Stomach (tissue), 9 donors: Measurements from ENCODE around the gene RPL41. TPM values are rescaled to one million over a fixed set of nuclear protein-coding genes. Genes with fewer than 3 reads are reported as not detected.

Source experiments
- DNase-seq, 2 donors: peaks; one replicate each; pipeline versions ENCODE4 v3.0.0 to v3.0.0-alpha.2; 2013 to 2019
- H3K27ac ChIP-seq, 5 donors: fragments of 200-600 bp in 4 of 5; sonication (generic) in 4 of 5; one replicate each; pipeline ENCODE4 v1.5.1; 2013 to 2019; ENCODE audit warnings: mild to moderate bottlenecking in 1 of 5, moderate library complexity in 1 of 5
- H3K27me3 ChIP-seq, 3 donors: fragments of 200-600 bp; sonication (generic); one replicate each; pipeline ENCODE4 v1.5.1; 2017 to 2019; ENCODE audit warnings: mixed run types in 1 of 3
- H3K36me3 ChIP-seq, 4 donors: fragments of 200-600 bp; sonication (generic); 1 replicate in 3 of 4; 2 replicates in 1 of 4; pipeline ENCODE4 v1.5.1; 2016 to 2019
- H3K4me1 ChIP-seq, 4 donors: fragments of 200-600 bp; sonication (generic); one replicate each; pipeline ENCODE4 v1.5.1; 2016 to 2019
- H3K4me3 ChIP-seq, 4 donors: fragments of 200-600 bp; sonication (generic) in 3 of 4; one replicate each; pipeline ENCODE4 v1.5.1; 2016 to 2019; ENCODE audit warnings: mild to moderate bottlenecking in 1 of 4
- H3K9me3 ChIP-seq, 4 donors: fragments of 200-600 bp; sonication (generic); one replicate each; pipeline ENCODE4 v1.5.1; 2016 to 2019
- CTCF ChIP-seq, 7 experiments: fragments of 450-650 bp in 4 of 7; fragments of 200-600 bp in 3 of 7; sonication (generic) in 3 of 7; IDR thresholded peaks; one replicate each; pipeline ENCODE4 v1.5.1; 2016 to 2019; ENCODE audit warnings: antibody characterized with exemption in 7 of 7, control low read depth in 2 of 7, mild to moderate bottlenecking in 1 of 7
- EP300 ChIP-seq: sonication (generic); formaldehyde crosslinking; IDR thresholded peaks from one replicate; pipeline ENCODE4 v1.6.1; 2017; ENCODE audit warnings: antibody characterized with exemption
- POLR2A ChIP-seq, 4 donors: fragments of 450-650 bp; IDR thresholded peaks; one replicate each; pipeline ENCODE4 v1.6.1; 2016; ENCODE audit warnings: antibody characterized with exemption in 4 of 4, control low read depth in 2 of 4, mild to moderate bottlenecking in 1 of 4, moderate library complexity in 1 of 4
- POLR2AphosphoS5 ChIP-seq, 3 donors: sonication (generic); formaldehyde crosslinking; IDR thresholded peaks; one replicate each; pipeline ENCODE4 v1.6.1; 2016; ENCODE audit warnings: antibody characterized with exemption in 3 of 3
- WGBS, 5 donors: extraction: QIAGEN DNeasy Blood & Tissue Kit in 3 of 5; methylation state at CpG; one replicate each; pipeline versions ENCODE4 v1.1.5 to v1.1.7; 2013 to 2018; 5-methylcytosine and 5-hydroxymethylcytosine counted together
- intact Hi-C: fragments of 100-400 bp; cut with DNase I; formaldehyde crosslinking; loops from one replicate; pipeline ENCODE4 v1.15.1; 2023; ENCODE audit warnings: low total_unique reads
- polyA plus RNA-seq, 3 donors: library from polyadenylated mRNA; stranded (reverse); fragments of 200-250 nt; gene quantifications; one replicate each; pipeline ENCODE4 v1.2.3, GENCODE V29; 2013
- total RNA-seq, 5 donors: library from RNA; depleted of rRNA; stranded (reverse); fragments of >200 nt; gene quantifications; one replicate each; pipeline versions ENCODE4 v1.1.0 to v1.2.3, GENCODE V29; 2014 to 2016
- donor health status: healthy with polysubstance abuse.
- donor health status: Bipolar disorder and iron deficiency.
- donor health status: healthy.

RPL41 gene
- total and polyA plus RNA-seq, 8 donors: 1,483 to 8,449 (median 3,157) TPM

GRCh38 chr12:56163533-56164344 lies 47.3 kb downstream of the RPL41 start:
- H3K36me3 ChIP-seq: peaks cover 87 to 95% (median 93%) of the 10 kb centered on the region in 4 donors

GRCh38 chr12:56164345-56164729 lies 47.9 kb downstream of the RPL41 start:
- Histone ChIP-seq H3K4me1 (peaks cover 28 to 52% (median 39%) of the 10 kb centered on the region in 4 donors), H3K27ac (peak overlapping the region in 1 of 5 donors; percentile 95), H3K9me3 (no peaks in the 10 kb centered on the region), H3K4me3 (no peak overlapping the region), H3K36me3 (peaks cover 91 to 100% (median 99%) of the 10 kb centered on the region in 4 donors), H3K27me3 (no peaks in the 10 kb centered on the region)
- no peak for DNase-seq
- 83 to 93% (median 88%) methylated on average over 17 of the region's 17 CpGs for WGBS, 5 donors
- no peak for TF ChIP-seq EP300
- TF ChIP-seq CTCF (IDR thresholded peaks at IDR 0.05): no peak
- TF ChIP-seq POLR2AphosphoS5 (IDR thresholded peaks at IDR 0.05): no peak
- TF ChIP-seq POLR2A (IDR thresholded peaks at IDR 0.05): no peak
- intact Hi-C loops: loop anchor here (5.0 kb wide), 1 partner anchor 42 kb away; no protein-coding TSS in a partner anchor

More at GRCh38 chr12:56163533-56164344, 47.3 kb downstream of the RPL41 start:
- peaks cover 31 to 54% (median 40%) of the 10 kb centered on the region in 4 donors for H3K4me1 ChIP-seq
- no peak for DNase-seq
- no peaks in the 10 kb centered on the region for H3K27me3 ChIP-seq
- H3K4me3 ChIP-seq: no peak overlapping the region
- no peaks in the 10 kb centered on the region for H3K9me3 ChIP-seq
- peak overlapping the region in 4 of 5 donors; percentile 49 to 99 (median 95) for H3K27ac ChIP-seq
- 55 to 76% (median 69%) methylated on average over 11 of the region's 11 CpGs for WGBS, 5 donors
- intact Hi-C loops: loop anchor here (5.0 kb wide), 1 partner anchor 41 kb away; no protein-coding TSS in a partner anchor
- TF ChIP-seq EP300 (no peak), POLR2AphosphoS5 (IDR thresholded peaks at IDR 0.05) (no peak), POLR2A (IDR thresholded peaks at IDR 0.05) (no peak), CTCF (IDR thresholded peaks at IDR 0.05) (no peak)

- no peak for DNase-seq
- WGBS, 5 donors: 56 to 74% (median 69%) methylated on average over 3 to 4 of the region's 4 CpGs
- H3K4me1 ChIP-seq: peaks cover 18 to 42% (median 29%) of the 10 kb centered on the region in 4 donors
- H3K9me3 ChIP-seq: no peaks in the 10 kb centered on the region
- no peak for TF ChIP-seq CTCF (IDR thresholded peaks at IDR 0.05)
- no peak for TF ChIP-seq POLR2A (IDR thresholded peaks at IDR 0.05)
- no peak for TF ChIP-seq POLR2AphosphoS5 (IDR thresholded peaks at IDR 0.05)
- H3K27ac ChIP-seq: peak overlapping the region in 1 of 5 donors; percentile 46
- intact Hi-C loops: no loop called here
- H3K36me3 ChIP-seq: peaks cover 92 to 100% (median 100%) of the 10 kb centered on the region in 4 donors
- H3K4me3 ChIP-seq: no peak overlapping the region
- no peaks in the 10 kb centered on the region for H3K27me3 ChIP-seq
Measured at GRCh38 chr12:56165369-56165768, 48.9 kb downstream of the RPL41 start.

Other genes with a start within 250 kb of the RPL41 start
- gene PYM1, start 188.7 kb upstream of the RPL41 start, total RNA-seq: 10 to 100 TPM in 2 of 5 donors, 1 to 10 TPM in 3; 1.2 to 59.4 (median 9.8) TPM
- 10 to 100 TPM; 42.8 to 54.8 (median 42.8) TPM for gene PYM1, start 188.7 kb upstream of the RPL41 start, polyA plus RNA-seq
- 100 to 1,000 TPM in 1 of 5 donors, 10 to 100 TPM in 4; 56.0 to 418 (median 92.0) TPM for gene DGKA, start 185.5 kb upstream of the RPL41 start, total RNA-seq
- 100 to 1,000 TPM in 1 of 3 donors, 10 to 100 TPM in 2; 13.0 to 123 (median 27.6) TPM for gene DGKA, start 185.5 kb upstream of the RPL41 start, polyA plus RNA-seq
- 1 to 10 TPM in 2 of 5 donors, under 1 TPM in 2, not detected in 1; 0.58 to 4.0 (median 1.0) TPM for gene PMEL, start 150.6 kb upstream of the RPL41 start, total RNA-seq
- 1 to 10 TPM in 2 of 3 donors, under 1 TPM in 1; 0.75 to 2.1 (median 1.3) TPM for gene PMEL, start 150.6 kb upstream of the RPL41 start, polyA plus RNA-seq
- gene CDK2, start 149.8 kb upstream of the RPL41 start, total RNA-seq: 100 to 1,000 TPM in 1 of 5 donors, 10 to 100 TPM in 3, 1 to 10 TPM in 1; 4.1 to 124 (median 12.3) TPM
- gene CDK2, start 149.8 kb upstream of the RPL41 start, polyA plus RNA-seq: 10 to 100 TPM; 12.5 to 18.4 (median 17.5) TPM
- gene RAB5B, start 142.6 kb upstream of the RPL41 start, total RNA-seq: 100 to 1,000 TPM in 1 of 5 donors, 10 to 100 TPM in 4; 17.1 to 100 (median 75.1) TPM
- 10 to 100 TPM; 52.4 to 92.4 (median 61.3) TPM for gene RAB5B, start 142.6 kb upstream of the RPL41 start, polyA plus RNA-seq
- 10 to 100 TPM in 2 of 5 donors, 1 to 10 TPM in 3; 9.0 to 67.7 (median 10.0) TPM for gene SUOX, start 119.4 kb upstream of the RPL41 start, total RNA-seq
- gene SUOX, start 119.4 kb upstream of the RPL41 start, polyA plus RNA-seq: 10 to 100 TPM in 2 of 3 donors, 1 to 10 TPM in 1; 8.4 to 14.3 (median 11.8) TPM
- gene IKZF4, start 95.6 kb upstream of the RPL41 start, total RNA-seq: 10 to 100 TPM in 1 of 5 donors, 1 to 10 TPM in 4; 2.3 to 15.6 (median 3.5) TPM
- 1 to 10 TPM; 1.5 to 2.9 (median 2.4) TPM for gene IKZF4, start 95.6 kb upstream of the RPL41 start, polyA plus RNA-seq
- 100 to 1,000 TPM in 4 of 5 donors, 10 to 100 TPM in 1; 22.3 to 929 (median 265) TPM for gene RPS26, start 74.7 kb upstream of the RPL41 start, total RNA-seq
- 1,000 to 10,000 TPM; 1,182 to 1,748 (median 1,390) TPM for gene RPS26, start 74.7 kb upstream of the RPL41 start, polyA plus RNA-seq
- 100 to 1,000 TPM; 218 to 367 (median 286) TPM for gene ERBB3, start 36.5 kb upstream of the RPL41 start, total RNA-seq
- 10 to 100 TPM; 26.6 to 45.9 (median 43.1) TPM for gene ERBB3, start 36.5 kb upstream of the RPL41 start, polyA plus RNA-seq
- gene PA2G4, start 12.1 kb upstream of the RPL41 start, total RNA-seq: 100 to 1,000 TPM in 2 of 5 donors, 10 to 100 TPM in 3; 33.8 to 144 (median 68.7) TPM
- gene PA2G4, start 12.1 kb upstream of the RPL41 start, polyA plus RNA-seq: 100 to 1,000 TPM in 1 of 3 donors, 10 to 100 TPM in 2; 74.1 to 101 (median 95.1) TPM
- gene ZC3H10, start 1.6 kb downstream of the RPL41 start, total RNA-seq: 1 to 10 TPM in 3 of 5 donors, under 1 TPM in 2; under 0.01 to 5.8 (median 3.1) TPM
- gene ZC3H10, start 1.6 kb downstream of the RPL41 start, polyA plus RNA-seq: 1 to 10 TPM; 1.5 to 2.2 (median 1.8) TPM
- gene ESYT1, start 11.6 kb downstream of the RPL41 start, total RNA-seq: 100 to 1,000 TPM in 1 of 5 donors, 10 to 100 TPM in 4; 23.3 to 142 (median 63.7) TPM
- 10 to 100 TPM in 2 of 3 donors, 1 to 10 TPM in 1; 8.6 to 32.8 (median 13.8) TPM for gene ESYT1, start 11.6 kb downstream of the RPL41 start, polyA plus RNA-seq
- gene MYL6B, start 36.0 kb downstream of the RPL41 start, total RNA-seq: 10 to 100 TPM in 3 of 5 donors, 1 to 10 TPM in 1, not detected in 1; 4.9 to 24.3 (median 20.6) TPM
- 10 to 100 TPM; 53.4 to 98.1 (median 60.2) TPM for gene MYL6B, start 36.0 kb downstream of the RPL41 start, polyA plus RNA-seq
- 1,000 to 10,000 TPM; 1,132 to 3,648 (median 2,772) TPM for gene MYL6, start 41.7 kb downstream of the RPL41 start, total RNA-seq
- 1,000 to 10,000 TPM; 3,181 to 4,672 (median 3,569) TPM for gene MYL6, start 41.7 kb downstream of the RPL41 start, polyA plus RNA-seq
- gene SMARCC2, start 72.8 kb downstream of the RPL41 start, total RNA-seq: 100 to 1,000 TPM in 2 of 5 donors, 10 to 100 TPM in 3; 58.0 to 131 (median 72.1) TPM
- gene SMARCC2, start 72.8 kb downstream of the RPL41 start, polyA plus RNA-seq: 10 to 100 TPM; 12.5 to 25.7 (median 20.1) TPM
- 10 to 100 TPM; 29.4 to 92.4 (median 52.7) TPM for gene RNF41, start 105.3 kb downstream of the RPL41 start, total RNA-seq
- gene RNF41, start 105.3 kb downstream of the RPL41 start, polyA plus RNA-seq: 10 to 100 TPM; 10.4 to 20.5 (median 17.4) TPM
- gene NABP2, start 107.7 kb downstream of the RPL41 start, total RNA-seq: 10 to 100 TPM in 2 of 5 donors, 1 to 10 TPM in 3; 1.2 to 13.9 (median 8.0) TPM
- 10 to 100 TPM; 22.2 to 36.5 (median 28.0) TPM for gene NABP2, start 107.7 kb downstream of the RPL41 start, polyA plus RNA-seq
- gene SLC39A5, start 113.4 kb downstream of the RPL41 start, total RNA-seq: 100 to 1,000 TPM in 1 of 5 donors, 10 to 100 TPM in 1, 1 to 10 TPM in 1, not detected in 2; 8.0 to 450 (median 18.7) TPM
- under 1 TPM in 2 of 3 donors, not detected in 1; 0.15 to 1.00 TPM for gene SLC39A5, start 113.4 kb downstream of the RPL41 start, polyA plus RNA-seq
- gene ANKRD52, start 141.8 kb downstream of the RPL41 start, total RNA-seq: 10 to 100 TPM in 4 of 5 donors, 1 to 10 TPM in 1; 2.3 to 28.3 (median 14.2) TPM
- 1 to 10 TPM; 3.1 to 6.7 (median 3.4) TPM for gene ANKRD52, start 141.8 kb downstream of the RPL41 start, polyA plus RNA-seq
- 10 to 100 TPM in 2 of 5 donors, 1 to 10 TPM in 3; 6.8 to 86.4 (median 9.4) TPM for gene COQ10A, start 150.3 kb downstream of the RPL41 start, total RNA-seq
- gene COQ10A, start 150.3 kb downstream of the RPL41 start, polyA plus RNA-seq: 10 to 100 TPM in 1 of 3 donors, 1 to 10 TPM in 2; 4.4 to 10.1 (median 7.0) TPM
- 100 to 1,000 TPM; 109 to 174 (median 135) TPM for gene CS, start 183.7 kb downstream of the RPL41 start, total RNA-seq
- gene CS, start 183.7 kb downstream of the RPL41 start, polyA plus RNA-seq: 10 to 100 TPM; 51.9 to 63.7 (median 55.4) TPM
- gene CNPY2, start 199.4 kb downstream of the RPL41 start, total RNA-seq: 100 to 1,000 TPM in 1 of 5 donors, 10 to 100 TPM in 4; 39.7 to 112 (median 94.1) TPM
- gene CNPY2, start 199.4 kb downstream of the RPL41 start, polyA plus RNA-seq: 100 to 1,000 TPM in 1 of 3 donors, 10 to 100 TPM in 2; 71.0 to 105 (median 73.9) TPM
- 100 to 1,000 TPM in 2 of 5 donors, 10 to 100 TPM in 3; 41.7 to 146 (median 49.3) TPM for gene PAN2, start 217.4 kb downstream of the RPL41 start, total RNA-seq
- gene PAN2, start 217.4 kb downstream of the RPL41 start, polyA plus RNA-seq: 10 to 100 TPM in 1 of 3 donors, 1 to 10 TPM in 2; 4.9 to 28.4 (median 9.5) TPM
- gene IL23A, start 222.3 kb downstream of the RPL41 start, total RNA-seq: 1 to 10 TPM in 1 of 5 donors, not detected in 4; 1.1 TPM
- gene IL23A, start 222.3 kb downstream of the RPL41 start, polyA plus RNA-seq: 1 to 10 TPM in 1 of 3 donors, under 1 TPM in 1, not detected in 1; 0.56 to 1.9 TPM
- gene STAT2, start 243.5 kb downstream of the RPL41 start, total RNA-seq: 100 to 1,000 TPM in 4 of 5 donors, 10 to 100 TPM in 1; 82.6 to 245 (median 104) TPM
- 10 to 100 TPM; 22.6 to 29.6 (median 28.3) TPM for gene STAT2, start 243.5 kb downstream of the RPL41 start, polyA plus RNA-seq
- gene APOF, start 246.2 kb downstream of the RPL41 start, total RNA-seq: not detected
- gene APOF, start 246.2 kb downstream of the RPL41 start, polyA plus RNA-seq: not detected